ENCODE results near the gene UBE2G2. TPM values are rescaled to one million over a fixed set of nuclear protein-coding genes. Genes with fewer than 3 reads are reported as not detected.

The UBE2G2 gene
- total RNA-seq, 1 experiment from 2014 or later = 68.3 TPM

DNA sequence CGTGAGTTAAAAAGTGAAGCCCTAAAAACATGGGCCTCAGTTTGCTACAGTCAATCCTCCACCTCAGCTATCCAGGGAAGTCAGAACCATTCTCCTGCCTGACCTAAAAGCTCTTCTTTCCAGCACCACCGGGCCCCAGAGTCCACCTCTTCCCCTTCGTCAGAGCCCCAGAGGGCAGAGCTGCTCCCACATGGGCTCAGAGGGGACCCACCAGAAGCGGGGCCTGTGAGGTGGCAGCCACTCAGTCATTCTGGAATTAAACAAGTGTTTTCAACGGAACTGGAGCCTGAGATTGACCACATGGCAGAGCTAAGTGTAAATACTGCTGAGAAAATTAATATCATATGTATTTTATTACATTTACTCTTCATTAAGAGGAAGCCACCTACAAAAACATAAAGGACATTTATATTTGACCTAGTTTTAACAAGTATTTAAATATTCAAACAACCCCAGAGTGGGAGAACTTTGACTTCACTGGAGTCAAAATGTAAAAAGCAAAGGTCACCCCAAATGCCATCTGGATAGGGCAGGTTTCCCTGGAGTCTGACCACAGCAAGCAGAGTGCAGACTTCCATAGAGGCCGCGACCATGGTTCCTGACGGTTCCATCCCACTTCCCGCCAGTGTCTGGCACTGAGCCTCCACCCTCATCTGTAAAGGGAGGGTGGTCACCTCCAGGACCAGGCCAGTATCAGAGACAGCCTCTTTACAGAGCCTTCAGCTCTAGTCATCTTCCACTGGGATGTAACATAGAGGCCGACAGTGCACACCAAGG is 14.4 kb upstream of the UBE2G2 start:
- no peak for DNase-seq (ENCODE audit: low spot score)

DNA sequence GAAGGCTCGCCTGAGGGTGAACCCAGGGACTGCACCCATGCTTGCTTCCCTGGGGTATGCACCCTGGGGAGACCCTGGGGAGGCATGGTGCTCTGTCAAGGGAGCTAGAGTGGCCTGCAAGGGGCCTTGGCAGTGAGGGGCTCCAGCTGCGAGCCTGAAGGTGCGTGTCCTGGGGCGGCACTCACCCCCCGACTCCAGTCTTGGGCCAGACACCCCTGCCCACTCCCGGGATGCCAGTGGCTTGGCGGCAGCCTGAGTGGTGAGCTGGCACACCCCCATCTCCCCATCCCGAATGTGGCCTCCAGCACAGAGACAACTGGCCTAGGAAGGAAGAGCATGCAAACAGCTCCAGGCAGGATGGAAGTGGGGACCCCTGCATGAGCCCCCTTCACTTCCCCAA is 13.6 kb upstream of the UBE2G2 start:
- no peak for DNase-seq (ENCODE audit: low spot score)

DNA sequence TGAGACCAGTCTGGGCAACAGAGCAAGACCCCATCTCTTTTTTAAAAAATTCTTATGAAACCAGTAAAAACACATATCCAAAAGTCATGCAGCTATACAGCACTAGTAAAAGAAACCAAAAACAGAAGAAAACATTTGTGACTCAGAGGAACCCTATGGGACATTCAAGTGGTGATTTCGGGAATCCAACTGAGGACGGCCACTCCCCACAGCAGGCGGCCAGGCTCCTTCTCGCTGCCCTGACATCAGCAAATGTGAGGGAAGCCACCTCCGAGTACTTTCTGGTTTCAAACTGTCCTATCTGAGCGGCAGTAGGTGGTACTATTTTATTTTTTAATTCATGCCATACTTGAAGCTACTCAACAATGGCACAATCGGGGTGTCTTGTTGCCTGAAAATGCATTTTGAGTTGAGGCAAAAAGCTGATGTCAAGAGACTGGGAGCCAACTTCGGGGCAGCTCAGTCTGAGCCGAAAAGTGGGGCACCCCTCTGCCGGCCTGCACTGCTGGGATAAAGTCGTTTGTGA is 12.9 kb upstream of the UBE2G2 start:
- no peak for DNase-seq (ENCODE audit: low spot score)

DNA sequence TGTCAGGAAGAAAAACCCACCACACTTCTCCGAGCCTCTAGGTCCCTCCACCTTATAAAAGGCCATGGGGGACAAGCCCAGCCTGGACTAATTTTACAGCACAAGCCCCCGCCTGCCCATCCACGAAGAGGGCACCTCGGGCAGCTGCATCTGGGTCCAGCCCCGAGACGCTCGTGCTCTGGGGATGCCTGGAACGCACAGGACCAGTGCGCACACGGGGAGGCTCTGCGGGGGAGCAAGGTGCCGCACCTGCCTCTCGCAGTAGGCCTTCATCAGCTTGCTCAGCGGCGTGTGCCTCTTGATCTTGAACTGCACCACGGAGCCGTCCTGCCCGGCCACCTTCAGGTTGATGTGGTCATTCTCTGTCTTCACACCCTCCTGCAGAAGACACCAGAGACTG is 12.1 kb upstream of the UBE2G2 start:
- no peak for DNase-seq (ENCODE audit: low spot score)

DNA sequence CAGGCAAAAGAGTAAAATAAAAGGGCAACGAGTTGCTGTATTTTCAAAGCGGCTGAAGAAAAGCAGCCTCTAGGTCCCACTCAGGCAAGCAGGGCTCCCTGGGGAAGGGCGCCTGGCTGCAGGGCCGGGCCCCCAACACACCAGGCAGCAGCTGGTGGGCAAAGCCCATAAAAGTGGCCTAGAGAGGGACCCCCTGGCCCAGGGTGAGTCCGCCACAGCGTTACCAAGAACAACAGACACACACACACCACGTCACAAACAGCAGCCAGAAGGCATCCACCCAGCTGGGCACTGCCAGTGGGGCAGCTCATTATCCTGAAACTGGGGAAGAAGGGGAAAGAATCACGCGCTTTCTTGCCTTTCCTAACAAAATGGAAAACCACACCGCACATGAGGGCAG is 11.5 kb upstream of the UBE2G2 start:
- DNase-seq (ENCODE audit: low spot score) = no peak

DNA sequence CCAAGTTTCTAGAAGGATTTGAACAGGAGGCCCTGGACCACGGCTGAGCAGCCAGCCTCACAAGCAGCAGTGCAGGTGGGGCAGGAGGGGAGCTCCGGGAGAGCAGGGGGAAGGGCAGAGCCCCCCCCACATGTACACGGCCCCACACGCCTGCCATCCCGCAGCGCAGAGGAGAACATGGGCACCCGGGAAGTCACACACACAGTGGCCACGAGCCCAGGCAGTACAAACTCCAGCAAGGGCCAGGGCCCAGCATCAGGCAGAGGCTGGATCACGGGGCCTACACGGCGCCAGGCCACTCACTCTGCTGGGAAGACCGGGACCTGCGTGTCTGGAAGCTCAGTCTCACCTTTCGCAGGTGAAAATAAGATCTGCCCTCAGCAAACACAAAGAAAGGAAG is 11.0 kb upstream of the UBE2G2 start:
- no peak for DNase-seq (ENCODE audit: low spot score)

DNA sequence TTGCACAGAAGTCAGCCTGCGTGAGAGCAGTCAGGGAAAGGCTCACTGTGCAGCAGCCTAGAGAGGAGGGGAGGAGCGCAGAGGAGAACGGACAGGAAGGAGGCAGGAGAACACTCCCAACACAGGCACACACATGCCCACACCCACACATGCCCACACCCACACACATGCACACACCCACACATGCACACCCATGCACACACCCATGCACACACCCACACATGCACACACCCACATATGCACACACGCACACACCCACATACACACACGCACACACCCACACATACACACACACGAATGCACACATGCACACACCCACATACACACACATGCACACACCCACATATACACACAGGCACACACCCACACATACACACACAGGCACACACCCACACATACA is 9.2 kb upstream of the UBE2G2 start:
- DNase-seq (ENCODE audit: low spot score) = no peak

DNA sequence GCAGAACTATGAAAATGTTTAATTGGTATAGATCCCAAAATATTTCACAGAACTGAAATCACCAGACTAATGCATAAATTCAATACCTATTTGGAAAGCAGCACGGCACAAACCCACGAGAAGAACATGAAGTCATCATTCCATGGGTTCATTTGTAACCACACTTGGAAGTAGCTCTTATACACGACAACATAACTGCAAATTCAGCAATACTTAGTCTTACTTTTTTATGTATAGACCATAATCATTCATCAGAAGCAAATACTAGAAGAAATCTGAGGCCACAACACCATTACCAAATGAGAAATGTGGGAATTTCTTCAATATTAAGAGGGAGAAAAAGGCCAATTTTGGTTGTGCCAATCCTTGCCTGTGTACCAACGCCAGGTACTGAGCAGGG is 4.2 kb upstream of the UBE2G2 start:
- no peak for DNase-seq (ENCODE audit: low spot score)

DNA sequence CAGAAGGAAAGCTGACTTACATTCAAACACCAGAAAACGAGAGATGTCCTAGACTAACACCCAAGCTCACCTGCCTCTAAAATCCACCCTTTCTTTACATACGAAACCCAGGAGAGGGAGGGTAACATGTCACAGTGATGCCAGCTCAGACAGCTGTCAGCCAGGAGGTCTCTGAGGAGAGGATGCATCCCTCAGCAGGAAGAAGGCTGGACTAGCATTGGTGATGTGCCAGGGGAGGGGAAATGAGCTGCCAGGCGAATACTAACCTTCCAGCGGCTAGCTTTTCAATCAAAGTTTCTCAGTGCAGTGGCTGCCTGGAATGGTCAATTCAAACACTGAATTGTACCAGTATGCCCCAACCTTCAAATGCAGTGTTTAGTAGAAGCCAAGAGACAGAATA is 3.6 kb upstream of the UBE2G2 start:
- DNase-seq (ENCODE audit: low spot score) = no peak

DNA sequence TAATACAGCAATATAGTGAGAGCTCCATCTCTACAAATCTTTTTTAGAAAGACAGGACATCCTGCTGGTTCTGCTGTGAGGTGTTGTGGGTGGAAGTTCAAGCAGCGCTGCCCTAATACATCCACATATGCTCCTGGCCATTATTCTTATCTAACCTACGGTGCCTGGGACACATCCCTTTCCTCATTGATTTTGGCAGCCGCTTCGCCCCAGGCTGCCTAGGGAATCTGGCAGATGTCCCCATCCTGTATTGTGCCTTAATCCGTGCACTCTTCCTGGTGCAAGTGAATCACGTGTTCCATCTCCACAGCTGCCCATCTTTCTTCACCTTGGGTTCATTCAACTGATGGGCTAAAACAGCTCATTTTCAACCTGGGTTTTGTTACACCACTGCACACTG is 3.1 kb upstream of the UBE2G2 start:
- no peak for DNase-seq (ENCODE audit: low spot score)

DNA sequence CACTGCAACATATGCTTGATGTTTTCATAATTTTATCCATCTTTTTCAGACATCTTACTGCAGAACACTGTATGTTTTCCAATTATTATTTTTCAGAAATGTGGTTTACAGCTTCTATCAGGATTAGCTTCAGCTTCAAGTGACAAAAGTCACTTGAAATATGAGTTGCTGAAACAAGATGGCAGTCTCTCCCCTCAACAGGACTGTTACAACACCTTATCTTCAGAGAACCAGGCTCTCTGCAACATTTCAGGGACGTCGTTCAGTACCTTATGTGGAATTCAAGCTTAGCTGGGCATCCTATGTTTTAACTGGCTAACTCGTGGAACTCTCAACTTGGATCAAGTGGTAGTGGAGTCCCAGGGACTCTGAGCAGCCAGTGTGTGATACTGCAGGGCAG is 2.0 kb upstream of the UBE2G2 start:
- DNase-seq (ENCODE audit: low spot score) = no peak

DNA sequence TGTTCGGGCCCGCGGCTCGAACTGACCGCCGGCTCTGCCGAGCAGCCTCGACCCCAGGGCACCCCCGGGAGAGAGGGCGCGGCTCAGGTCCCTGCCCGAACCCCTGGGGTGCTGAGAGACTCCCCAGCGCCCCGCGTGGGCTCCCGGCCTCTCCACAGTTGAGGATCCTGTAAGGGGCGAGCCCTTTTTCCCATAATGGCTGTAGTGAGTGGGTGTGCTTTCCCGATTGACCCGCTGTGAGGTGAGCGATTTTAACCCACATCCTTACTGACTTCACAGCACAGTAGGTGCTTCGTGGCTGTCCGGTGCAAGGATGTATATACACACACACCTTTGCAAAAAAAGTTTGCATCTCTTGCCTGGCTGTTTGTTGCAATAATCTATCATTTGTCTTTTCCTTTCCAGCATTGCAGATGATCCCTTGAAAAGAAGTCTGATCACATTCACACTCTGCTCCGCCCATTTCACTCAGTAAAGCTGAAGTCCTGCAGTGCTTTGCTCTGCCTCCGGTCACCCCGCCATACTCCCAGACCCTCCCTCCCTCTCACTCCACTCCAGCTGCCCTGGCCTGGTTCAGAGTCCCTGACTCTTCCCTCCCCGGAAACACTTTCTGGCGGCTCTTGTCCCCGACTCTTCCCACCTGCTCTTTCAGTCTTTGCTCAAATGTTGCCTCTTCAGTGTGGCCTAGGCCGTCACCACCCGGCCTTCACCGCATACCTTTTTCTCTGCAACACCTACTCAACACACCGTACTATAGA is 955 bp upstream of the UBE2G2 start:
- DNase-seq (ENCODE audit: low spot score) = peak; percentile 15

DNA sequence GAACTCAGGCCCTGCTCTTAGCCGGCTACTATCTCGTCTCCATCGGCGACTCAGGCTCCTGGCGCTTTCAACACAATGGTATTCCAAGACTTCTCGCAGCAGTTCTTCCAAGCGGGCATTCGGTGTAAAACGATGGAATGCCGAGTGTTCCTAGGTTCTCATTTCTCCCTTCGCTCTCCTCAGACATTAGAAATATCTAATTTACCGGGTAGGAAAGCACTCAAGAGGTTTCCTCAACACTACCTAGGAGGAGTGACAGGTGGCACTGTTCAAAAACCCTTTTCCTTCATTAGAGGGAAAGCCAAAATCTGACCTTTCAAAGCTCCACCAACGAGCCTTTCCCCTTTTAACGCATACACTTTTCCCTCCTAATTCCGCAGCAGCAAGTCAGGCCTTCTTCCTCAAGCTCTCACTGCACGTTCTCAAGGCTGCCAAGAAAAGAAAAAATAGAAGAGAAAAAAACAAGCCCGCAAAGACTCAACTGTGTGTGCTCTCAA is 601 bp downstream of the UBE2G2 start:
- DNase-seq (ENCODE audit: low spot score) = peak; percentile 62

DNA sequence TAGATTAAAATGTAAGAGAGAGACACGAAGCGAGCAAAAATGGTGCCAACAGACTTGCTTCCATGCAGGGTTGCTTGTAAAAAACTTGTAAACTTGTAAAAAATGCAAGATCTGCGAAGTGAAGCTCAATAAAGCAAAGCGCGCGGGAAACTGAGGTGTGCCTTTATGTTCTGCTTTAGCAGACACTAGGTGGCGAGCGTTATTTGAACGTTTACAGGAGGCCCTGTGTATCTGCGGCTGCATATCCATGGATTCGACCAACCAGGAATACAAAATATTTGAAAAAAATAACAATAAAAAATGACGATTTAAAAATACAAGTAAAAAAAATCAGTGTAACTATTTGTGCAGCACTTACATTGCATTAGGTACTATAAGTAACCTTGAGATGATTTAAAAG is 1.5 kb downstream of the UBE2G2 start:
- DNase-seq (ENCODE audit: low spot score) = no peak

DNA sequence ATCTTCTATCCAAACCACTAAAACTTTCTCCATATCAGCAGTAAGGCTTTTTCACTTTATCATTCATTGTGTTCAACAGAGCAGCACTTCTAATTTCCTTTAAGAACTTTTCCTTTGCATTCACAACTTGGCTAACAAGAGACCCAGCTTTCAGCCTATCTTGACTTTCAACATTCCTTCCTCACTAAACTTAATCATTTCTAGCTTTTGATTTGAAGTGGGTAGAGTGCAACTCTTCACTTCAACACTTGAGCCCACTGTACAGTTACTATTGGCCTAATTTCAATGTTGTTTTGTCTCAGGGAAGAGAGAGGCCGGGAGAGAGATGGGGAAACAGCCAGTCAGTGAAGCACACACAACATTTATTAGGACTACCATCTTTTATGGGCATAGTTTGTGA is 2.0 kb downstream of the UBE2G2 start:
- DNase-seq (ENCODE audit: low spot score) = no peak

DNA sequence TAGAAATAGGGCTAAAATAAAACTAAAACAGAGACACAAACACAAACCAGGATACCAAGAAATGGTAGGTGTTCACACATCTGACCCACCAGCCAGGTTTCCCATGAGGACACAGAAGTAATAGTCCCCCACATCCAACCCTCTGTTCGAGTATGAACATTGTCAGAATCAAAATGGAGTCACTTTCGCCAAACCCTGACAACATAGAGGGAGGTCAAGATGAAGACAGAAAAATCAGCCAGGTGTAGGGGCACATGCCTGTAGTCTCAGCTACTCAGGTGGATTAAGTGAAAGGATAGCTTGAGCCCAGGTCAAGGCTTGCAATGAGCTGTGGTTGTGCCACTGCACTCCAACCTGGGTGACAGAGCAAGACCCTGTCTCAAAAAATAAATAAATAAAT is 3.8 kb downstream of the UBE2G2 start:
- DNase-seq (ENCODE audit: low spot score) = no peak

DNA sequence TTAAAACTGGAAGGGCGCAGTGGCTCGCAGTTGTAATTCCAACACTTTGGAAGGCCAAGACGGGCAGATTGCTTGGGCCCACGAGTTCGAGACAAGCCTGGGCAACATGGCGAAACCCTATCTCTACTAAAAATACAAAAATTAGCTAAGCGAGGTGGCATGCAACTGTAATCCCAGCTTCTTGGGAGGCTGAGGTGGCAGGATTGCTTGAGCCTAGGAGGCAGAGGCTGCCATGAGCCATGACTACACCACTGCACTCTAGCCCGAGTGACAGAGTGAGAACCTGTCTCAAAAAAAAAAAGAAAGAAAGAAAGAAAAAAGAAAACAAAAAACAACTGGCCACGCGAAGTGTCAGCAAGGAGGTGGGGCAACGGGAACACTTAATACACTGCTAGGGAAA is 6.3 kb downstream of the UBE2G2 start:
- DNase-seq (ENCODE audit: low spot score) = no peak

DNA sequence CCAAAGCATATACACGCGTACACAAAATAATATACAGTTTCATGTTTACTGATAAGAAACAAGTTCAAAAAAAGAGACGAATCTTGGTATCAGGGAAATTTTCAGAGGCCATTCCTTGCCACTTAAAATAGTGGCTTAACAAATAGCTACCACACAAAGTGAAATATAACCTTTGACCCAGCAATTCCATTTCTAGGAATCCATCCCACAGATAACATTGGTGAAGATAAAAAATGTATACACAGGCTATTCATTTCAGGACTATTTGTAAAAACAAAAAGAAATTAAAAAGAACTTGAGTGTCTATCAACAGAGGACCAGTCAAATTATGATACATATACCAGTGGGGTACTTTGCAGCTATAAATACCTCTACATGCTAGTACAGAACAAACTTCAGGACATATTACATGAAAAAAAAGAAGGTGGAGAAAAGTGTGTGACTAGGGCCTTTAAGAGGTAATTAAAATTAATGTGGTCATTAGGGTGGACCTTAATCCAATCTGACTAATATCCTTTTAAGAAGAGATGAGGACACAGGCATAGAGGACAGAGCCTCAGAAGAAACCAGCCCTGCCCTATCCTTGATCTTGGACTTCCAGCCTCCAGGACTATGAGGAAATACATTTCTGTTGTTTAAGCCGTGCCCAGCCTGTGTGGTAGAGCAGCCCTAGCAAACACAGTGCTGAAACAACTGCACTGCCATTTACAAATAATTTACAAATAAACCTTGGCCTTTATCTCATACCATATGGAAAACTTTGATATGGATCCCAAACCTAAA is 7.8 kb downstream of the UBE2G2 start:
- DNase-seq (ENCODE audit: low spot score) = no peak

DNA sequence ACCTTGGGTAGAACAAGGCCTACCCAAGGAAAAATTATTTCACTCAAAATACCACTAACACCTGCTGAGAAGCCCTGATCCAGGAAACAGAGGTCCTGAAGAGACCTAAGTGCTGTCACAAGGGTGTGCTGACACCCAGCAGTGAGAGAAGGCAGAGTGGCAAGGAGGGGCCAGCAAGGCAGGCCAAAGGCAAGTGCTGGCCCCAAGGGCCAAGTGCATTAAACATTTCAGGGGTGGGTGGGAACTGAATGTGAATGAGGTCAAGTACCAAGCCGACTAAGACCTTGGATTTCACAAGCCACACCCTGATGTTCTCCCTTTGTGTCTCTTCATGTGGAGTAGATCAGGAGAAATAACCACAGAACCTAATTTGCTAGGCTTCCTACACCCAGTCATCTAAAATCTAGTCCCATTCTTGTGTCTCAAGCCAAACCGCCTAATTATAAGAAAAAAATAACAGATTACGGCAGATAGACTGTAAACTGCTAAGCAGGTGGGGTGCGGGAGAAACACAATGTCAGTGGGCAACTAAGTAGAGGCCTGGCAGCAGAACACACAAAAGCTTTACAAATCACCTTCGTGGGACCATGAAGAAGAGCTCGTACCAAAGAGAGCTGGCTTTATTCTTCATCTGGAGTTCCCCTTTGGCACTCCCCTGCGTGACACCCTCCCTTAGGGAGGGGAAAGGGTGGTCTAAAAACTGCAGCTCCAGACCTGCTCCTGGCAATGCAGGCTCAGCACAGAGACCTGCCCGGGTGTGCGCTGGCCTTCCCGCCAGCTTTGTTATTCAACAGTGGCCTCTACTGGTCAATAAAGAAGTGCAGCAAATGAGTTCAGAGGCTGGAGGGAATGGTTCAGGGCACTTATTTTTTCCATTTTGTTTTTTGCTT is 8.7 kb downstream of the UBE2G2 start:
- peak; percentile 53 for DNase-seq (ENCODE audit: low spot score)

DNA sequence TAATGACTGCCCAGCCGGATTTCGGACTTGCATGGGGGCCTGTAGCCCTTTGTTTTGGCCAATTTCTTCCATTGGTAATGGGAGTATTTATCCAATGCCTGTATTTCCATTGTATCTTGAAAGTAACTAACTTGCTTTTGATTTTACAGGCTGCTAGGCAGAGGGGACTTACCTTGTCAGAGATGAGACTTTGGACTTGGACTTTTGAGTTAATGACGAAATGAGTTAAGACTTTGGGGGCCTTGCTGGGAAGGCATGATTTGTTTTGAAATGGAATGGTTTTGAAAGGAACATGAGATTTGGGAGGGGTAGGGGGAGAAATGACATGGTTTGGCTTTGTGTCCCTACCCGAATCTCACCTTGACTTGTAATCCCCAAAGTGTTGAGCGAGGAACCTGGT is 9.6 kb downstream of the UBE2G2 start:
- DNase-seq (ENCODE audit: low spot score) = no peak

DNA sequence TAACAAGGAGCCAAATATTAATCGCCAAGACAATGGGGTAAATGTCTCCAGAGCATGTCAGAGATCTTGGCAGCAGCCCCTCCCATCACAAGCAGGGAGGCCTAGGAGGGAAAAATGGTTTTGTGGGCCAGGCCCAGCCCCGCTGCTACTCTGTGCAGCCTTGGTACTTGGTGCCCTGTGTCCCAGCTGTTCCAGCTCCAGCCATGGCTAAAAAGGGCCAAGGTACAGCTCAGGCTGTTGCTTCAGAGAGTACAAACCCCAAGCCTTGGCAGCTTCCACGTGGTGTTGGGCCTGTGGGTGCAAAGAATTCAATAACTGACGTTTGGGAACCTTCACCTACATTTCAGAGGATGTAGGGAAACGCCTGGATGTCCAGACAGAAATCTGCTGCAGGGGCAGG is 10.4 kb downstream of the UBE2G2 start:
- DNase-seq (ENCODE audit: low spot score) = no peak

All from A172 (cell line).